Lung (tissue), 12 donors: Measurements from ENCODE around the gene MIB1. TPM values are rescaled to one million over a fixed set of nuclear protein-coding genes. Genes with fewer than 3 reads are reported as not detected.
A peak's percentile ranks its signal among the peaks of the same experiment; 100 is the strongest.

Experiments
- ATAC-seq: fragments of 200-7000 bp; cut with Tn5 transposase; one replicate; pipeline ENCODE4 v1.9.1; 2020; ENCODE audit warnings: moderate number of reproducible peaks; ENCODE audit not compliant: insufficient read depth, low FRiP score
- DNase-seq, 3 donors: peaks; one replicate each; pipeline ENCODE4 v3.0.0-alpha.2; 2013 to 2017
- H3K27ac ChIP-seq, 2 donors: one replicate each; pipeline ENCODE4 v1.5.1; 2013; ENCODE audit warnings: mild to moderate bottlenecking in 2 of 2, moderate library complexity in 2 of 2, control low read depth in 1 of 2, inconsistent platforms in 1 of 2, low read depth in 1 of 2, low read length in 1 of 2
- H3K27me3 ChIP-seq, 3 donors: one replicate each; pipeline ENCODE4 v1.5.1; 2013; ENCODE audit warnings: low read length in 2 of 3; ENCODE audit not compliant: control insufficient read depth in 3 of 3, insufficient read depth in 3 of 3
- H3K36me3 ChIP-seq, 4 donors: one replicate each; pipeline ENCODE4 v1.5.1; 2013; ENCODE audit warnings: low read length in 4 of 4, mild to moderate bottlenecking in 1 of 4, moderate library complexity in 1 of 4; ENCODE audit not compliant: control insufficient read depth in 4 of 4, insufficient read depth in 4 of 4
- H3K4me1 ChIP-seq, 5 donors: one replicate each; pipeline ENCODE4 v1.5.1; 2013; ENCODE audit warnings: low read length in 5 of 5, mild to moderate bottlenecking in 2 of 5, moderate library complexity in 1 of 5; ENCODE audit not compliant: control insufficient read depth in 5 of 5, insufficient read depth in 5 of 5
- H3K4me3 ChIP-seq: one replicate; pipeline ENCODE4 v1.5.1; 2013; ENCODE audit warnings: mild to moderate bottlenecking, control low read depth, moderate library complexity
- H3K9ac ChIP-seq, 2 donors: one replicate each; pipeline ENCODE4 v1.5.1; 2013; ENCODE audit warnings: low read length in 2 of 2, control low read depth in 1 of 2; ENCODE audit not compliant: insufficient read depth in 1 of 2
- H3K9me3 ChIP-seq, 4 donors: one replicate each; pipeline ENCODE4 v1.5.1; 2013; ENCODE audit warnings: low read length in 3 of 4, mild to moderate bottlenecking in 1 of 4, moderate library complexity in 1 of 4; ENCODE audit not compliant: control insufficient read depth in 4 of 4, insufficient read depth in 3 of 4
- WGBS, 2 donors: extraction: QIAGEN DNeasy Blood & Tissue Kit; methylation state at CpG; one replicate each; pipeline ENCODE4 v1.1.7; 2013; 5-methylcytosine and 5-hydroxymethylcytosine counted together
- polyA plus RNA-seq, 2 donors: library from polyadenylated mRNA; stranded (reverse); fragments of 200-250 nt; gene quantifications; one replicate each; pipeline ENCODE4 v1.2.1, GENCODE V29; 2013
- total RNA-seq, 2 donors: library from RNA; depleted of rRNA in 1 of 2; stranded (reverse); fragments of >200 nt in 1 of 2; gene quantifications; one replicate each; pipeline ENCODE4 v1.2.1, GENCODE V29; 2014 to 2021
- TF ChIP-seq, protein P1 (sequence below): IDR thresholded peaks from 2 replicates; pipeline ENCODE4 v1.5.1; 2012; ENCODE audit warnings: mild to moderate bottlenecking; ENCODE audit errors: control extremely low read depth, extremely low read depth
- donor health status: control.
- donor health status: control.
- donor health status: Bipolar disorder and iron deficiency.
- donor health status: healthy.
- donor health status: DM: yes; HTN: yes; CAD: no.

The MIB1 gene
- total and polyA plus RNA-seq, 4 donors, result 4.5 to 62.0 (median 15.5) TPM

- no peak for ATAC-seq
- H3K9ac ChIP-seq, result peak overlapping the region in 1 of 2 donors; percentile 63
- peak overlapping the region; percentile 99 for H3K27ac ChIP-seq
- H3K9me3 ChIP-seq, result no peaks in the 10 kb centered on the region
- WGBS, 2 donors, result 0 to 1% methylated on average over 27 to 41 of the region's 41 CpGs
- no peaks in the 10 kb centered on the region for H3K36me3 ChIP-seq
- TF ChIP-seq, protein P1, sequence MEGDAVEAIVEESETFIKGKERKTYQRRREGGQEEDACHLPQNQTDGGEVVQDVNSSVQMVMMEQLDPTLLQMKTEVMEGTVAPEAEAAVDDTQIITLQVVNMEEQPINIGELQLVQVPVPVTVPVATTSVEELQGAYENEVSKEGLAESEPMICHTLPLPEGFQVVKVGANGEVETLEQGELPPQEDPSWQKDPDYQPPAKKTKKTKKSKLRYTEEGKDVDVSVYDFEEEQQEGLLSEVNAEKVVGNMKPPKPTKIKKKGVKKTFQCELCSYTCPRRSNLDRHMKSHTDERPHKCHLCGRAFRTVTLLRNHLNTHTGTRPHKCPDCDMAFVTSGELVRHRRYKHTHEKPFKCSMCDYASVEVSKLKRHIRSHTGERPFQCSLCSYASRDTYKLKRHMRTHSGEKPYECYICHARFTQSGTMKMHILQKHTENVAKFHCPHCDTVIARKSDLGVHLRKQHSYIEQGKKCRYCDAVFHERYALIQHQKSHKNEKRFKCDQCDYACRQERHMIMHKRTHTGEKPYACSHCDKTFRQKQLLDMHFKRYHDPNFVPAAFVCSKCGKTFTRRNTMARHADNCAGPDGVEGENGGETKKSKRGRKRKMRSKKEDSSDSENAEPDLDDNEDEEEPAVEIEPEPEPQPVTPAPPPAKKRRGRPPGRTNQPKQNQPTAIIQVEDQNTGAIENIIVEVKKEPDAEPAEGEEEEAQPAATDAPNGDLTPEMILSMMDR, result no peak
- peaks cover 0 to 25% (median 2%) of the 10 kb centered on the region in 5 donors for H3K4me1 ChIP-seq
- H3K4me3 ChIP-seq, result peak overlapping the region; percentile 99
- H3K27me3 ChIP-seq, result no peaks in the 10 kb centered on the region
- no peak for DNase-seq
These were observed 645 bp downstream of the MIB1 start for GRCh38 chr18:21741312-21741561.

GRCh38 chr18:21741562-21742314, 1.1 kb downstream of the MIB1 start:
- H3K4me1 ChIP-seq, result peaks cover 0 to 25% (median 2%) of the 10 kb centered on the region in 5 donors
- TF ChIP-seq, protein P1, result no peak
- H3K9ac ChIP-seq, result peak overlapping the region; percentile 63 to 86
- ATAC-seq (no peak), DNase-seq (peak in 2 of 3 donors; percentile 49 to 50)
- WGBS, 2 donors, result 1% methylated on average over 44 to 49 of the region's 49 CpGs
- peak overlapping the region; percentile 99 for H3K4me3 ChIP-seq
- peak overlapping the region; percentile 99 for H3K27ac ChIP-seq
- no peaks in the 10 kb centered on the region for H3K36me3 ChIP-seq
- H3K9me3 ChIP-seq, result no peaks in the 10 kb centered on the region
- no peaks in the 10 kb centered on the region for H3K27me3 ChIP-seq

DNA sequence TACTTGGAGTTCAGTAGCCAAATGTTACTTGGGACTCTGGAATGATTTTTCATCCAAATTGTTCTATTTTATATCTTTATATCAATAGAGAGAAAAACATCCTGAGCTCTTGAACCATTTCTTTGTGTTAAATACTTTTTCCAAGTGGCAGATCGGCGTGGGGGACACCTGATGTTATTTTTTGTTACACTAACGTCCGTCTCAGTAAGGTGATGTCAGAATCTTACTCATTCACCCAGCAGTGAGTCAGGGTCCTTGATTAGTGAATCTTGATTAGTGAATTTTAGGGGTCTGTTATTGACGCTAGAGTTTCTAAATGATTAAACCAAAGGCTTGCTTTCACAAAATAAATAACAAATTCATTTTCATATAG, 1.7 kb downstream of the MIB1 start:
- no peaks in the 10 kb centered on the region for H3K9me3 ChIP-seq
- no peak overlapping the region for H3K4me3 ChIP-seq
- no peak for ATAC-seq
- H3K9ac ChIP-seq, result peak overlapping the region in 1 of 2 donors; percentile 86
- peaks cover 2 to 25% (median 4%) of the 10 kb centered on the region in 5 donors for H3K4me1 ChIP-seq
- 67 to 70% methylated on average over 5 of the region's 5 CpGs for WGBS, 2 donors
- no peak overlapping the region for H3K27ac ChIP-seq
- no peak for DNase-seq
- TF ChIP-seq, protein P1, result no peak
- no peaks in the 10 kb centered on the region for H3K27me3 ChIP-seq
- no peaks in the 10 kb centered on the region for H3K36me3 ChIP-seq
